GM18873 (cell line): ENCODE measurements around the gene CHTF8.

Experiments
- ATAC-seq: cut with Tn5 transposase; IDR thresholded peaks from one replicate; pipeline ENCODE4 v1.9.1; 2021; ENCODE audit warnings: mild to moderate bottlenecking, moderate library complexity, moderate number of reproducible peaks; ENCODE audit not compliant: unreplicated experiment, low FRiP score

Gene CHTF8

DNA sequence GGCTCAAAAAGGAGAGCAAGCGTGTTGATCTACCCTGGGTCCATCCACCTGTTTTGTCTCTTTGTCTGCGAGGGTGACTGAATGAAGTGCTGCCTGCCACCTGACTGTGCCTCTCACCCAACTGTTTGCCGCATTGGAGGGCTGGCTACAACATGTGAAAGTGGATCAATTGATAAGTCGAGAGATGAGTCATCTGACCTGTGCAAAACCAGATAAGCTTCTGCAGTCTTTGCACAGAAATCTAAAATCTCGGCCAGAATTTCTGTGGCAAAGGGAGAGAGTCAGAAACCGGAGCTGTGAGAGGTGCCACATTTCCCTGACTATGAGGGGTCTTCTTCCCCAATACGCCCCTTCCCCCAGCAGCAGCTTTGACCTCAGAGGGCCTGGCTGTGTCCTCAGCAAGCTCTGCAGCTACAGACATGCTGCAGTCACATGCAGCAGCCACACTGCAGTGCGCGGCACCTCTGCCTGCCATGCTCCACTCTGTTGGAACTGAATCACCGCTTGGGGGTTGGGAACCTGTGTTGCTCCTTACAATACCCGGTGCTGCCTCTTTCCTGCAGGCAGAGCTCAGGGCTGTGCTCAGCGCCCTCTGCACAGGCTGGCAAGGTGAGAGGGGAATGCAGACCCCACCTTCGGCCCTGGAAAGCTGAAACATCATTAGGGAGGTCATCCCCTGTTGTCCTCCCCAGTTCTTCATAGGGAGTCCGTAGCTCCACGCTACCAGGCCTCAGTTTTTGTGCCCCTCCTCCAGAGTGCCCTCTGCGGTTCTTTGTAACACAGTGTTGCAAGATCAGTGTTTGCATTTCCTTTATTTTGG lies 43.1 kb downstream of the CHTF8 start:
- ATAC-seq = no peak

DNA sequence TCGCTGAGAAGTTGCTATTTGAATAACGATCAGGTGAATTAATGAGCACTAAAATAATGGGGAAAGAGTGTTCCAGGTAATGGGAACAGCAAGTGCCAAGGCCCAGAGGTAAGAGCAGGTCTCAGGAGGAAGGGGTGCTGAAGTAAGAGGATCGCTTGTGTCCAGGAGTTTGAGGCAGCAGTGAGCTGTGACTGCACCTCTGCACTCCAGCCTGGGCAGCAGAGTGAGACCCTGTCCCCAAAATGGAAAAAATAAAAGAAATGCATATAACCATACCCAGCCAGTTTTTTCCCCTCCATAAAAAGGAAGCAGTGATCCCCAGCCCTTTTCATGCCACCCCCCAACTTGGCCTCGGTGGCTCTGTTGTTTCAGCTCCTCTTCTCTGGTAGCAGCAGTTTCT lies 43.7 kb downstream of the CHTF8 start:
- ATAC-seq = no peak

DNA sequence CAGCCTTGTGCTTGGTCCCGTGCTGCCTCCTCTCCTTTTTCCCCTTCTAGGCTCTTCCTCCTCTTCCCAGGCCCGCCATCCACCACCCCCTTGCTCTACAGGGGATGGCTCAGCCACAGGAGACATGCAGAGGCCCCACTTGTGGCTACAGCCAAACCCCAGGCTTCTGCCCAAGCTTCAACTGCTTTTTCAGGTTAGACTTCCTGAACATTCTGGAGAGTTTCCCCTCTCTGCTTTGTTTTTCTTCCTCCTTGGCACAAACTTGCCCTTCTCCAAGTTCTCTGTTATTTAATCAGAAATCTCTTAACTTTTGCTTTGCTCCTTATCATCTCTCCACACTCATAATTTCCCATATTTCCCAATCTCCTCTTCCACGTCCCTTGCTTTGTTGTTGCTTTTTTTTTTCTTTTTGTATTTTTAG lies 45.2 kb downstream of the CHTF8 start:
- ATAC-seq = no peak

DNA sequence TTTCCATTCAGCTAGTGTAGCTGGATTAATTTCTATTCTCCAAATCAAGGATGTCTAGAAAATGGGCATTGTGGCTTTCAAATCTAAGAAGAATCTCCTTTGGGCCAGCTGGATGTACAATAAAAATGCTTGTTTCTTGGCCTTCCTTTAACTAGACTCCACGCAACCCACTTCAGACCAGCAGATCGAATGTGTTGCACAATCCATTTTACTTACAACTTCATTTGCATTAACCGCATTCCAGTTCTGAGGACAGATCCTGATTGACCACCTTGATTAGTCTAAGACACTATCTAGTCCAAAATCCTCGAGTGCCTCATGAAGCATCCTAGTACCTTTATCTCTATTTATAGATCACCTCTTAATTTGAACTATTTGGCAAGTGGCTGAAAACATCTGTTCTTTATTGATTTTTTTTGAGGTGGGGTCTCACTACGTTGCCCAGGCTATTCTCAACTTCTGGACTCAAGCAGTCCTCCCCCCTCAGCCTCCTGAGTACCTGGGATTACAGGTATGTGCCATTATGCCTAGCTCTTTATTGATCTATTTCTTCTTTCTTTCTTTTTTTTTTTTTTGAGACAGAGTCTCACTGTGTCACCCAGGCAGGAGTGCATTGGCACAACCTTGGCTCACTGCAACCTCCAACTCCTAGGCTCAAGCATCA lies 47.2 kb downstream of the CHTF8 start:
- no peak for ATAC-seq

DNA sequence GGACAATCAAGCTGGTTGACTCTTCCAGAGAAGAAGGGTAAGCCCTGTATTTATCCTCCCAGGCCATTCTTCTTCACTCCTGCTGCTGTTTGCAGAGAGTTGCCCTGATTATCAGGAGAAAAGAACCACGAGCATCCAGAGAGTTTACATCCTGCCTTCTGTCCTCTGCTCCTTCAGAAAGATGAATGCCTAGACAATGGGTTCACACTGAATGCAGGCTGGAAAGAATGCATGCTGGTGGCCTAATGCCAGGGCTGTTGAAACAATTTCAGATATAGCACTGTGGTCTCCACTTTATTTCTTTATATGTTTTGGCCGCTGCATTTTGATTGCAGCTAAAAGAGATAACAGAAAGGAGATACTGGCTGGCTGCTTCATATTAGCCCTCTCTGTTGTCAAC lies 48.1 kb downstream of the CHTF8 start:
- no peak for ATAC-seq

DNA sequence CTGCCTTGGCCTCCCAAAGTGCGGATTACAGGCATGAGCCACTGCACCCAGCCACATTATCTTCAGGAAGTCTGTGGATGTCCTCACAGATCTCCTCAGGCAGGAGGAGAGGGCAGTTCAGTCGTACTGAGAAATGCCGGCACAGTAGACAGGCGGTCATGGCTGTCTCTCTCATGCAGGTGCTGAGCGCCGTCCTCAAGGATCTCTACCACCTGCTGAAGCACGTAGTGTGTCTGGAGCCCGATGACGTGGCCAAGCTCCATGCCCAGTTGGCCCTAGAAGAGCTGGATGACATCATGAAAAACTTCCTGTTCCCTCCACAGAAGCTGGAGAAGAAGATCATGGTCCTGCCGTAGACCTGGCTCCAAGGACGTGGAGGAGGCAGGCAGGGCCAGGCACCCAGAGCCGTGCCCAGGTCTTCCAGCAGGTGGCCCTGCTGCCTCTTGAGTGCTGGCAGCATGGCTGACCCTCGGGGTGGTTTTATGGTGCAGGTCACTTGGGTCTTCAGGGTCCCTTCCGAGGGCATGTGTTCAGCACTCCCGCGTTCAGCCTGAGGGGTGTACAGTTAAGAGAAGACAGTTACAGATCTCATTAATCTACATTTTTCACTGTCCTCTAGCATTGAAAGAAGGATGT lies 49.0 kb downstream of the CHTF8 start:
- ATAC-seq = no peak

DNA sequence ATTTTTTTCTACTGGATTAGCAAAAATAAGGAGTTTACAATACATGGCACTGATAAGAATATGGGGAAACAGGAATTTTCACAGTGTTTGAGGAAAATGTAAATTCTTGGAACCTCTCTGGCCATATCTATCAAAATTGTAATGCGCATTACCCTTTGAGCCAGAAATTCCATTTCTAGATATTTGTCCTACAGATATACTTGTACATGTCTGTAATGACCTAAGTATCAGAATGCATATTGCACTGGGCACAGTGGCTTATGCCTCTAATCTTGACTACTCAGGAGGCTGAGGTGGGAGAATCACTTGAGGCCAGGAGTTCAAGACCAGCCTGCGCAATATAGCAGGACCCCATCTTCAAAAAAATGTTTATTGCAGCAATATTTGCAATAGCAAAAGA lies 52.7 kb downstream of the CHTF8 start:
- ATAC-seq = no peak

DNA sequence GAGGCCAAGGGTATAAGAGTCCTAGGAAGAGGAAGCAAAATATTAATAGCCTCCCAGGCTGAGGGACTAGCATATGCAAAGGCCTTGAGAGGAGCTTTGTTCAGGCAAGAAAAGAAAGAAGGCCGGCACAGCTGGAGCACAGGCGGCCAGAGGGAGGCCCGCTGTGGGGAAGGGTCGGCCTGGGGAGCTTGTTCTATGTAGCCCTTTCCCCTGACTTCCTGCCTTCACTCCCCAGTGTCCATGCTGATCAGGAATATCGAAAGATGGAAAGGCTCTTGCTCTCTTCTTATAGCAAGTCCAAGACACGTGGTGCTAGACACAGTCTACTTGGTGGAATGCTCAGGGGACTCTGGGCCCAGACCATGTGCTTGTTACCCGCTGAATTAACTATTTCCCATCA lies 54.3 kb downstream of the CHTF8 start:
- no peak for ATAC-seq

DNA sequence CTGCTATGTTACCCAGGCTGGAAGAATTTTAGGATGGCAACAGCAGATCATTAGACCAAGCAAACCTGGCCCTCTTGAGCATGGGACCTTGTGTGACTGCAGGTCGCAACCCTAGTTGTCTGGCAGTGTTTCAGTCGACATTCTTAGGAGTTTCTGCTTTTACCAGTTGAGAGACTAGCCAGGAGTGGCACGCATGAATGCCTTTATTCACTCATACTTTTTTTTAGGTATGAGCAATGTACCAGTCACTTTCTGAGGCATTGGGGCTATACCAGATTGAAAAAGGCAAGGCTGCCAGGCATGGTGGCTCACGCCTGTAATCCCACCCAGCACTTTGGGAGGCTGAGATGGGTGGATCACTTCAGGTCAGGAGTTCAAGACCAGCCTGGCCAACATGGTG lies 55.1 kb downstream of the CHTF8 start:
- no peak for ATAC-seq

DNA sequence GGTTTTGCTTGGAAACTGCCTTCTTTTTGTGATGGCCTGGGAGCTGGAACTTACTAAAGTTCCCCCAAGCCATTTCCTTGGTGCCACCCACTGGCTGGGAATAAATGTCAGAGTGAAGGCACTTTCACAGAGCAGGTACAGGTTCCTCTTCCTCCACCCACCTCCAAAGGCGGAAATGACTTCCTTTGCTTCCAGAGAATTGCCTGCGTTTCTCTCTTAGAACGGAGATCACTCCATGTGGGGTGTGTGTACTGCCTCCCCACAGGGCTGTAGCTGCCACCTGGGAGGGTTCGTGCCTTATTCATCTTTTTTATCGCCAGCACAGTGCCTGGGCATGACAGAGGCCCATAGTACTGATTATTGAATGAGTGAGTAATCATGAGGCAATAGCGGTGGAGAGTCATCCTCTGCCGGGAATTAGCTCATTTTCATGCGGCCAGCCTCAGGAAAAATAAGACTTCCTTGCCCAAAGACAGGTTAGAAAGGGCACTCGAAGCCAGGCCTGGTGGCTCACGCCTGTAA lies 59.1 kb downstream of the CHTF8 start:
- ATAC-seq = no peak

DNA sequence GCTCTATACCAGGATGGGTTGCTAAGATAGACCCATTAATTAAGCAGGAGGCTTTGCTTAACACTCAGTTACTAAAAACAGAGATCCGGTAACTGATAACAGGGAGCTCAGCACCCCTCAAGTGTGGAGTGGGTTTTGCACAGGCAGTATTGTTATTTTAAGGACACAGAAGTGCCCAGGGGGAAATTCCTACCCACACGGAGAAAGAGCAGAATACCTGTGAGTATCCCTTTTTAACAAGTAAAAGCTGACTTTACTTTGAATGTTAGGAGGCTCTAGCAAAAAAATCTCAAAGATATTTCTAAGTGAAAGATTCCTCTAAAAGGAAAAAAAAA lies 59.8 kb downstream of the CHTF8 start:
- ATAC-seq = no peak

DNA sequence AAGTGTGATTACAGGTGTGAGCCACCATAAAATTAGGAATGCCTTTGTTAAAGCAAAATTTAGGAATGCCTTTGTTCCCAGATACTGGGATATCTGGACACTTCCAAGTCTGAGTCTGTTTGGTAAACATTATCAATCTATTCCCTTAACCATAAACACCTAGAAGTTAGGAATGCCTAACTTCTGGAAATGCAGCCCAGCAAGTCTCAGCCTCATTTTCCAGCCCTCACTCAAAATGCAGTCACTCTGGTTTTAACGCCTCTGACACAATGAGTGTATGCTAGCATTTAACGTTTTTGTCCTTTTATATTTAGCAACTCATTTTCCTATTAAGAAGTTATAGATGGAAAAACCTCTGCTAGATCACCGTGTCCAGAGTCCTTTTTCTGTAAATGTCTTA lies 61.4 kb downstream of the CHTF8 start:
- ATAC-seq = no peak

DNA sequence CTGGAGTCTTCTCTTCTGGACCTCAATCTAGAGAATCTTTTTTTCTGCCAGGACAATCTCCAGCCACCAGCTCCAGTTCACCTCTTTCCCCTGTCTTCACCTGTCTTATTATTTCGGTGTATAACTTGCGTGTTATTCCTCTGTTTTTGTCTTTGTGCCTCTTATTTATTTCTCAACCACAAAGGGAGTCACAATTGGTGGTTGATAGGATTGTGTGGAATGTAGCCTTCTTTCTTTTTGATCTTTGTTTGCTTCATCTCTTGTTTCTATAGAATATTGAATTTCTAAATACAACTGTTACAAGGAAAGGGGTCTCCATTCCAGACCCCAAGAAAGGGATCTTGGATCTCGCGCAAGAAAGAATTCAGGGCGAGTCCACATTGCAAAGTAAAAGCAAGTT lies 62.9 kb downstream of the CHTF8 start:
- no peak for ATAC-seq
